ENCODE data around the gene SH2B3. TPM values are rescaled to one million over a fixed set of nuclear protein-coding genes. Genes with fewer than 3 reads are reported as not detected.

The SH2B3 gene
- total and polyA plus RNA-seq, 9 of the 15 experiments (the other 6 are each of a cell fraction or from before 2014, with no cell fraction given): 10.8 to 75.3 (median 37.4) TPM

DNA sequence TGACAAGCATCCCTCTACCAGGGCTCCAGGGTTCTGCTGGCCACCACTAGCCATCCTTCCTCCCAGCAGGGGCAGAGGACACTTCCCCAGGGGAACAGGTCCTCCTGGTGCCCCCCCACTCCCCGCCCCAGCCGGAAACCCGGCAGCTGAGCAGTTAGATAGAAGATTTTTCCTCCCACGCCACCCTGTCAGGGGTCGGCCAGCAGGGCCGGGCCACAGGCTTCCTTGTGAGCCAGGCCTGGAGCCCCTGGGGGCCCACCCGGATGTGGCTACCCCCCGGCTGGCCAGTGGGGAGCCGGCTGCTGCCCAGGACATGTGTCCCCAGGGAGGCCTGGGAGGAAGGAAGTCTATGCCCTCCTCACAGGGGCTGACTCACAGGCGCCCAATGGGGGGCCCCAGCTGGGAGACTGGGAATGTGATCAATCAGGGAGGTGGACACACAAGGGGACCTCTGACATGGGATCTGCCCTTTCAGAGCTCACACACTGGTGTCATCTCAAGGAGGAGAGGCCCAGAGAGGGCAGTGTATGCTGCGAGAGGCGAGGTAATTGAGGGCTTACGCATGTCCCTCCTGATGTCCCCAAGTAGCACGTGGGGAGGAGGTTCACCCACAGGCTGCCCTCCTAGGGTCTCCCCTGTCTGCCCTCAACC lies 4.2 kb downstream of the SH2B3 start (continued):
- TF ChIP-seq, protein P1, sequence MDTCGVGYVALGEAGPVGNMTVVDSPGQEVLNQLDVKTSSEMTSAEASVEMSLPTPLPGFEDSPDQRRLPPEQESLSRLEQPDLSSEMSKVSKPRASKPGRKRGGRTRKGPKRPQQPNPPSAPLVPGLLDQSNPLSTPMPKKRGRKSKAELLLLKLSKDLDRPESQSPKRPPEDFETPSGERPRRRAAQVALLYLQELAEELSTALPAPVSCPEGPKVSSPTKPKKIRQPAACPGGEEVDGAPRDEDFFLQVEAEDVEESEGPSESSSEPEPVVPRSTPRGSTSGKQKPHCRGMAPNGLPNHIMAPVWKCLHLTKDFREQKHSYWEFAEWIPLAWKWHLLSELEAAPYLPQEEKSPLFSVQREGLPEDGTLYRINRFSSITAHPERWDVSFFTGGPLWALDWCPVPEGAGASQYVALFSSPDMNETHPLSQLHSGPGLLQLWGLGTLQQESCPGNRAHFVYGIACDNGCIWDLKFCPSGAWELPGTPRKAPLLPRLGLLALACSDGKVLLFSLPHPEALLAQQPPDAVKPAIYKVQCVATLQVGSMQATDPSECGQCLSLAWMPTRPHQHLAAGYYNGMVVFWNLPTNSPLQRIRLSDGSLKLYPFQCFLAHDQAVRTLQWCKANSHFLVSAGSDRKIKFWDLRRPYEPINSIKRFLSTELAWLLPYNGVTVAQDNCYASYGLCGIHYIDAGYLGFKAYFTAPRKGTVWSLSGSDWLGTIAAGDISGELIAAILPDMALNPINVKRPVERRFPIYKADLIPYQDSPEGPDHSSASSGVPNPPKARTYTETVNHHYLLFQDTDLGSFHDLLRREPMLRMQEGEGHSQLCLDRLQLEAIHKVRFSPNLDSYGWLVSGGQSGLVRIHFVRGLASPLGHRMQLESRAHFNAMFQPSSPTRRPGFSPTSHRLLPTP (IDR thresholded peaks at IDR 0.05; ENCODE audit: borderline replicate concordance, extremely low read depth, insufficient read length): no peak
- no peak for TF ChIP-seq ZNF445 (CRISPR knock-in tag; IDR thresholded peaks at IDR 0.05; ENCODE audit: low read depth)
- no peak for TF ChIP-seq CHD2 (IDR thresholded peaks at IDR 0.05; ENCODE audit: low read depth, low read length)
- TF ChIP-seq, protein P2, sequence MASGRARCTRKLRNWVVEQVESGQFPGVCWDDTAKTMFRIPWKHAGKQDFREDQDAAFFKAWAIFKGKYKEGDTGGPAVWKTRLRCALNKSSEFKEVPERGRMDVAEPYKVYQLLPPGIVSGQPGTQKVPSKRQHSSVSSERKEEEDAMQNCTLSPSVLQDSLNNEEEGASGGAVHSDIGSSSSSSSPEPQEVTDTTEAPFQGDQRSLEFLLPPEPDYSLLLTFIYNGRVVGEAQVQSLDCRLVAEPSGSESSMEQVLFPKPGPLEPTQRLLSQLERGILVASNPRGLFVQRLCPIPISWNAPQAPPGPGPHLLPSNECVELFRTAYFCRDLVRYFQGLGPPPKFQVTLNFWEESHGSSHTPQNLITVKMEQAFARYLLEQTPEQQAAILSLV (tag; IDR thresholded peaks at IDR 0.05): no peak
- peak; percentile 54 for TF ChIP-seq FOSL1 (tag; conservative IDR thresholded peaks at IDR 0.05)
- TF ChIP-seq, protein P3, sequence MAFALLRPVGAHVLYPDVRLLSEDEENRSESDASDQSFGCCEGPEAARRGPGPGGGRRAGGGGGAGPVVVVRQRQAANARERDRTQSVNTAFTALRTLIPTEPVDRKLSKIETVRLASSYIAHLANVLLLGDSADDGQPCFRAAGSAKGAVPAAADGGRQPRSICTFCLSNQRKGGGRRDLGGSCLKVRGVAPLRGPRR (CRISPR knock-in tag; IDR thresholded peaks at IDR 0.05): no peak
- TF ChIP-seq, protein P4, sequence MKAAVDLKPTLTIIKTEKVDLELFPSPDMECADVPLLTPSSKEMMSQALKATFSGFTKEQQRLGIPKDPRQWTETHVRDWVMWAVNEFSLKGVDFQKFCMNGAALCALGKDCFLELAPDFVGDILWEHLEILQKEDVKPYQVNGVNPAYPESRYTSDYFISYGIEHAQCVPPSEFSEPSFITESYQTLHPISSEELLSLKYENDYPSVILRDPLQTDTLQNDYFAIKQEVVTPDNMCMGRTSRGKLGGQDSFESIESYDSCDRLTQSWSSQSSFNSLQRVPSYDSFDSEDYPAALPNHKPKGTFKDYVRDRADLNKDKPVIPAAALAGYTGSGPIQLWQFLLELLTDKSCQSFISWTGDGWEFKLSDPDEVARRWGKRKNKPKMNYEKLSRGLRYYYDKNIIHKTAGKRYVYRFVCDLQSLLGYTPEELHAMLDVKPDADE (conservative IDR thresholded peaks at IDR 0.05; ENCODE audit: control insufficient read depth, low read depth, low read length): 0 out of 2 replicates have a peak, but pooled peaks have one; percentile 82
- TF ChIP-seq POLR2AphosphoS2 (IDR thresholded peaks at IDR 0.05; ENCODE audit: low read length): no peak
- TF ChIP-seq, protein P5, sequence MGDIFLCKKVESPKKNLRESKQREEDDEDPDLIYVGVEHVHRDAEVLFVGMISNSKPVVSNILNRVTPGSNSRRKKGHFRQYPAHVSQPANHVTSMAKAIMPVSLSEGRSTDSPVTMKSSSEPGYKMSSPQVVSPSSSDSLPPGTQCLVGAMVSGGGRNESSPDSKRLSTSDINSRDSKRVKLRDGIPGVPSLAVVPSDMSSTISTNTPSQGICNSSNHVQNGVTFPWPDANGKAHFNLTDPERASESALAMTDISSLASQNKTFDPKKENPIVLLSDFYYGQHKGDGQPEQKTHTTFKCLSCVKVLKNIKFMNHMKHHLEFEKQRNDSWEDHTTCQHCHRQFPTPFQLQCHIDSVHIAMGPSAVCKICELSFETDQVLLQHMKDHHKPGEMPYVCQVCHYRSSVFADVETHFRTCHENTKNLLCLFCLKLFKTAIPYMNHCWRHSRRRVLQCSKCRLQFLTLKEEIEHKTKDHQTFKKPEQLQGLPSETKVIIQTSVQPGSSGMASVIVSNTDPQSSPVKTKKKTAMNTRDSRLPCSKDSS (IDR thresholded peaks at IDR 0.05; ENCODE audit: low read depth, partially characterized antibody): no peak
- no peak for TF ChIP-seq BRCA1 (IDR thresholded peaks at IDR 0.05)
- TF ChIP-seq BRCA1 (CRISPR knock-in tag; IDR thresholded peaks at IDR 0.05): no peak
- TF ChIP-seq, protein P6, sequence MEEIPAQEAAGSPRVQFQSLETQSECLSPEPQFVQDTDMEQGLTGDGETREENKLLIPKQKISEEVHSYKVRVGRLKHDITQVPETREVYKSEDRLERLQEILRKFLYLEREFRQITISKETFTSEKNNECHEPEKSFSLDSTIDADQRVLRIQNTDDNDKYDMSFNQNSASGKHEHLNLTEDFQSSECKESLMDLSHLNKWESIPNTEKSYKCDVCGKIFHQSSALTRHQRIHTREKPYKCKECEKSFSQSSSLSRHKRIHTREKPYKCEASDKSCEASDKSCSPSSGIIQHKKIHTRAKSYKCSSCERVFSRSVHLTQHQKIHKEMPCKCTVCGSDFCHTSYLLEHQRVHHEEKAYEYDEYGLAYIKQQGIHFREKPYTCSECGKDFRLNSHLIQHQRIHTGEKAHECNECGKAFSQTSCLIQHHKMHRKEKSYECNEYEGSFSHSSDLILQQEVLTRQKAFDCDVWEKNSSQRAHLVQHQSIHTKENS (CRISPR knock-in tag; IDR thresholded peaks at IDR 0.05): no peak
- no peak for TF ChIP-seq PCBP1 (IDR thresholded peaks at IDR 0.05; ENCODE audit: low read depth, low read length, poor library complexity, severe bottlenecking)
- no peak for TF ChIP-seq TBP (optimal IDR thresholded peaks at IDR 0.05; ENCODE audit: low read depth, low read length)
- TF ChIP-seq TAF15 (IDR thresholded peaks at IDR 0.05; ENCODE audit: low read depth, low read length): no peak
- no peak for TF ChIP-seq ELF1 (tag; IDR thresholded peaks at IDR 0.05)
- no peak for TF ChIP-seq NCOA2 (IDR thresholded peaks at IDR 0.05; ENCODE audit: partially characterized antibody in 2 of 2)
